HepG2 (cell line): Measurements from ENCODE around the gene MAP2K5. TPM values are rescaled to one million over a fixed set of nuclear protein-coding genes. Genes with fewer than 3 reads are reported as not detected.

Experiments
- ATAC-seq: fragments of 200-7000 bp; cut with Tn5 transposase; 3 replicates; pipeline ENCODE4 v1.9.1; 2020; ENCODE audit warnings: mild to moderate bottlenecking, moderate library complexity
- BruUV-seq: library from RNA; stranded (reverse); fragments of 400-500 nt; replicated peaks from 2 replicates; lab custom pipeline; 2021; lab: Mats Ljungman, UMichigan
- CTCF ChIA-PET: fragments of 300-600 bp; formaldehyde crosslinking; extraction: SDS; loops from one replicate; lab custom pipeline; 2021; ENCODE audit warnings: low total read pairs, inconsistent platforms, low intra/inter-chr PET ratio; lab: Yijun Ruan, JAX
- POLR2A ChIA-PET: fragments of 350-600 bp; sonication (Branson Sonifier 250); formaldehyde crosslinking; loops from one replicate; lab custom pipeline; 2020; ENCODE audit warnings: antibody characterized with exemption, inconsistent platforms; lab: Yijun Ruan, JAX
- DNase-seq: peaks from one replicate; pipeline ENCODE4 v3.0.0-alpha.2; 2015; ENCODE audit warnings: low spot score
- FAIRE-seq: peaks from 3 replicates; lab custom pipeline; 2011; peaks lifted over from hg19 to GRCh38; lab: Jason Lieb, UNC
- H2AFZ ChIP-seq: one replicate; pipeline ENCODE4 v1.6.1; 2011; ENCODE audit warnings: low read length, inconsistent platforms
- H3K27ac ChIP-seq: fragments of 300-600 bp; 3 replicates; pipeline ENCODE4 v1.8.0; 2011; ENCODE audit warnings: mixed run types, mild to moderate bottlenecking, mixed read lengths, low read length, inconsistent platforms; ENCODE audit not compliant: insufficient read depth; ENCODE audit errors: extremely low read length
- H3K27me3 ChIP-seq, 2 experiments: fragments of 200-600 bp in 1 of 2; 2 replicates in 1 of 2; 3 replicates in 1 of 2; pipeline versions ENCODE4 v1.6.0 to v1.8.0; 2011; ENCODE audit warnings: low read length in 2 of 2, mild to moderate bottlenecking in 2 of 2, moderate library complexity in 2 of 2, inconsistent platforms in 1 of 2; ENCODE audit not compliant: insufficient read depth in 2 of 2, control insufficient read depth in 1 of 2
- H3K36me3 ChIP-seq, 2 experiments: fragments of 200-600 bp in 1 of 2; replicated peaks in 1 of 2; 2 replicates in 1 of 2; 3 replicates in 1 of 2; pipeline versions ENCODE4 v1.5.1 to v1.8.0; 2011; ENCODE audit warnings: low read length in 2 of 2, inconsistent platforms in 1 of 2; ENCODE audit not compliant: insufficient read depth in 2 of 2, control insufficient read depth in 1 of 2
- H3K4me1 ChIP-seq: 2 replicates; pipeline ENCODE4 v1.5.1; 2012; ENCODE audit warnings: low read length, inconsistent platforms; ENCODE audit not compliant: insufficient read depth
- H3K4me2 ChIP-seq: 2 replicates; pipeline ENCODE4 v1.6.0; 2011; ENCODE audit warnings: low read depth, low read length, inconsistent platforms
- H3K4me3 ChIP-seq, 3 experiments: fragments of 200-600 bp in 1 of 3; sonication (generic), shearing (Covaris generic) in 1 of 3; replicated peaks in 1 of 3; 2 replicates each; pipeline ENCODE4 v1.5.1; 2011 to 2016; ENCODE audit warnings: low read length in 3 of 3, inconsistent platforms in 2 of 3, low read depth in 2 of 3, mild to moderate bottlenecking in 2 of 3, control low read depth in 1 of 3, mixed read lengths in 1 of 3; ENCODE audit not compliant: insufficient read depth in 1 of 3
- H3K79me2 ChIP-seq: one replicate; pipeline ENCODE4 v1.6.1; 2011; ENCODE audit warnings: low read length, inconsistent platforms; ENCODE audit not compliant: insufficient read depth
- H3K9ac ChIP-seq: 2 replicates; pipeline ENCODE4 v1.6.0; 2011; ENCODE audit warnings: mild to moderate bottlenecking, low read depth, low read length, inconsistent platforms; ENCODE audit not compliant: insufficient read depth
- H3K9me3 ChIP-seq: 2 replicates; pipeline ENCODE4 v1.5.1; 2012; ENCODE audit warnings: mild to moderate bottlenecking, low read length
- H4K20me1 ChIP-seq: 2 replicates; pipeline ENCODE4 v1.6.0; 2011; ENCODE audit warnings: inconsistent platforms, mild to moderate bottlenecking, low read length, moderate library complexity; ENCODE audit not compliant: insufficient read depth
- CBX2 ChIP-seq, 2 experiments: fragments of 200-600 bp in 1 of 2; sonication (generic); formaldehyde crosslinking in 1 of 2; IDR thresholded peaks; 2 replicates each; pipeline versions ENCODE4 v1.7.0 to v1.8.1; 2018 to 2022; ENCODE audit warnings: low read depth in 2 of 2, low read length in 1 of 2, mild to moderate bottlenecking in 1 of 2, missing genetic modification reagents in 1 of 2
- DPF2 ChIP-seq: sonication (generic); formaldehyde crosslinking; IDR thresholded peaks from 2 replicates; pipeline ENCODE4 v1.4.0; 2020; ENCODE audit warnings: mild to moderate bottlenecking, low read depth, missing genetic modification reagents, borderline replicate concordance
- JUN ChIP-seq: sonication (generic); formaldehyde crosslinking; IDR thresholded peaks from 2 replicates; pipeline ENCODE4 v1.4.0; 2020; ENCODE audit warnings: mild to moderate bottlenecking, missing genetic modification reagents
- MAX ChIP-seq: IDR thresholded peaks from 2 replicates; pipeline ENCODE4 v1.6.1; 2012; ENCODE audit warnings: inconsistent platforms
- MTERF4 ChIP-seq: sonication (generic); formaldehyde crosslinking; IDR thresholded peaks from 2 replicates; pipeline ENCODE4 v1.8.0; 2023; ENCODE audit warnings: mild to moderate bottlenecking, missing genetic modification reagents
- SALL1 ChIP-seq: sonication (generic); formaldehyde crosslinking; IDR thresholded peaks from 2 replicates; pipeline ENCODE4 v1.8.0; 2022; ENCODE audit warnings: mild to moderate bottlenecking, missing genetic modification reagents
- TRAFD1 ChIP-seq: sonication (generic); formaldehyde crosslinking; IDR thresholded peaks from 2 replicates; pipeline ENCODE4 v1.5.1; 2020; ENCODE audit warnings: missing genetic modification reagents, mild to moderate bottlenecking, borderline replicate concordance
- ZBTB34 ChIP-seq: sonication (generic); formaldehyde crosslinking; IDR thresholded peaks from 2 replicates; pipeline ENCODE4 v1.8.0; 2022; ENCODE audit warnings: mild to moderate bottlenecking, missing genetic modification reagents
- ZFAT ChIP-seq: sonication (generic); formaldehyde crosslinking; conservative IDR thresholded peaks from 2 replicates; pipeline ENCODE4 v1.8.1; 2023; ENCODE audit warnings: missing genetic modification reagents, inconsistent platforms
- ZNF205 ChIP-seq: IDR thresholded peaks from 2 replicates; pipeline ENCODE4 v1.6.1; 2018; ENCODE audit warnings: missing biosample characterization, missing genetic modification reagents
- ZNF468 ChIP-seq: sonication (generic); formaldehyde crosslinking; IDR thresholded peaks from 2 replicates; pipeline ENCODE4 v1.8.0; 2022; ENCODE audit warnings: mild to moderate bottlenecking, moderate library complexity, missing genetic modification reagents
- ZNF510 ChIP-seq: sonication (generic); formaldehyde crosslinking; IDR thresholded peaks from 2 replicates; pipeline ENCODE4 v1.4.0; 2020; ENCODE audit warnings: low read depth, mild to moderate bottlenecking, missing genetic modification reagents
- ZNF574 ChIP-seq: sonication (generic); formaldehyde crosslinking; IDR thresholded peaks from 2 replicates; pipeline ENCODE4 v1.4.0; 2020; ENCODE audit warnings: missing genetic modification reagents
- ZNF577 ChIP-seq: sonication (generic); formaldehyde crosslinking; IDR thresholded peaks from 2 replicates; pipeline ENCODE4 v1.4.0; 2020; ENCODE audit warnings: mild to moderate bottlenecking, low read depth, missing genetic modification reagents, borderline replicate concordance
- ZNF607 ChIP-seq: sonication (generic); formaldehyde crosslinking; IDR thresholded peaks from 2 replicates; pipeline ENCODE4 v1.5.1; 2020; ENCODE audit warnings: missing genetic modification reagents, mild to moderate bottlenecking, borderline replicate concordance
- ZNF746 ChIP-seq: sonication (generic); formaldehyde crosslinking; IDR thresholded peaks from 2 replicates; pipeline ENCODE4 v1.8.0; 2022; ENCODE audit warnings: mild to moderate bottlenecking, missing genetic modification reagents
- ZNF776 ChIP-seq: sonication (generic); formaldehyde crosslinking; IDR thresholded peaks from 2 replicates; pipeline ENCODE4 v1.4.0; 2020; ENCODE audit warnings: mild to moderate bottlenecking, missing genetic modification reagents
- WGBS: methylation state at CpG from one replicate; pipeline ENCODE4 v1.1.6; 2017; ENCODE audit warnings: low lambda C conversion rate; 5-methylcytosine and 5-hydroxymethylcytosine counted together
- in situ Hi-C: cut with HindIII; loops from 2 replicates; pipeline ENCODE4 v1.10.0; 2017; ENCODE audit warnings: low pct_unique_long_range_greater_than_20kb; ENCODE audit not compliant: extremely low pct_ligation_motif_present
- intact Hi-C: fragments of 100-400 bp; cut with micrococcal nuclease; formaldehyde crosslinking; loops from one replicate; pipeline ENCODE4 v1.10.0; 2022; ENCODE audit not compliant: unreplicated experiment
- polyA plus RNA-seq, 8 experiments: library from polyadenylated mRNA; depleted of rRNA in 3 of 8; stranded (reverse) in 7 of 8; unstranded in 1 of 8; fragments of >200 nt; fragmentation: Illumina TruSeq in 4 of 8; extraction: Trizol in 4 of 8; gene quantifications; 2 replicates each; pipeline versions ENCODE4 v1.2.1 to v1.2.3, GENCODE V29; 2011 to 2016; ENCODE audit warnings: low read depth in 4 of 8, missing spikeins in 1 of 8, mixed read lengths in 1 of 8; ENCODE audit not compliant: insufficient read depth in 1 of 8
- total RNA-seq, 5 experiments: library from RNA; depleted of rRNA; stranded (reverse); fragments of >200 nt; fragmentation: Illumina TruSeq; extraction: Trizol; gene quantifications; 2 replicates each; pipeline ENCODE4 v1.2.3, GENCODE V29; 2016; ENCODE audit warnings: low read depth in 1 of 5

Gene MAP2K5
- total and polyA plus RNA-seq, 2 of the 13 experiments (the other 11 are each of a cell fraction or from before 2014, with no cell fraction given) = 4.0 to 4.3 TPM

- DNase-seq (no peak), FAIRE-seq (no peak), ATAC-seq (no peak)
- H3K79me2 ChIP-seq = no peaks in the 10 kb centered on the region
- no peaks in the 10 kb centered on the region for H4K20me1 ChIP-seq
- CTCF ChIA-PET = interaction anchor here (0.6 kb wide), 1 partner anchor 40 kb away, joined by 3 read pairs; no protein-coding TSS in a partner anchor
- H2AFZ ChIP-seq = no peak overlapping the region
- in situ Hi-C loops (no loop called here), intact Hi-C loops (no loop called here)
- H3K4me1 ChIP-seq = peaks cover 12% of the 10 kb centered on the region
- H3K36me3 ChIP-seq = peaks cover 0 to 11% of the 10 kb centered on the region in 2 experiments; a peak in 3 of 5 replicates
- 94% methylated on average over 2 of the region's 2 CpGs for WGBS
- no peak overlapping the region for H3K4me3 ChIP-seq
- H3K9me3 ChIP-seq = no peaks in the 10 kb centered on the region
- no peaks in the 10 kb centered on the region for H3K27me3 ChIP-seq
- H3K9ac ChIP-seq = no peak overlapping the region
- no peak overlapping the region for H3K4me2 ChIP-seq
- no TSS peak for BruUV-seq
- POLR2A ChIA-PET = no interaction called here
- peak overlapping the region; percentile 25 for H3K27ac ChIP-seq
- TF ChIP-seq DPF2 (CRISPR knock-in tag) (no peak), ZNF746 (CRISPR knock-in tag) (no peak), MAX (no peak), ZBTB34 (CRISPR knock-in tag) (no peak), ZNF510 (CRISPR knock-in tag) (no peak), MTERF4 (CRISPR knock-in tag) (no peak), ZNF468 (CRISPR knock-in tag) (no peak), ZFAT (CRISPR knock-in tag) (no peak), JUN (CRISPR knock-in tag) (no peak), ZNF205 (CRISPR knock-in tag) (no peak), TRAFD1 (CRISPR knock-in tag) (no peak), ZNF574 (CRISPR knock-in tag) (no peak), ZNF607 (no peak), ZNF776 (CRISPR knock-in tag) (no peak), SALL1 (CRISPR knock-in tag) (no peak), CBX2 (IDR thresholded peaks at IDR 0.05; ENCODE audit: low read depth, low read length) (no peak), CBX2 (CRISPR knock-in tag; IDR thresholded peaks at IDR 0.05; ENCODE audit: low read depth) (no peak), ZNF577 (CRISPR knock-in tag) (no peak)
Measured at GRCh38 chr15:67660874-67661606, 118.5 kb downstream of the MAP2K5 start.
